H9 (cell line): ENCODE results near the gene PRPF40A. TPM values are rescaled to one million over a fixed set of nuclear protein-coding genes. Genes with fewer than 3 reads are reported as not detected.

Source experiments
- DNase-seq: peaks from one replicate; pipeline ENCODE4 v3.0.0-alpha.2; 2017
- H2AFZ ChIP-seq: one replicate; pipeline ENCODE4 v1.6.1; 2013; ENCODE audit warnings: mild to moderate bottlenecking, low read length, control low read depth, moderate library complexity
- H2AK5ac ChIP-seq: 2 replicates; pipeline ENCODE4 v1.6.1; 2013; ENCODE audit warnings: low read length, control low read depth, mixed read lengths; ENCODE audit not compliant: insufficient read length
- H2BK120ac ChIP-seq: one replicate; pipeline ENCODE4 v1.6.1; 2013; ENCODE audit warnings: low read depth, mild to moderate bottlenecking, low read length, control low read depth, inconsistent platforms; ENCODE audit not compliant: poor library complexity, severe bottlenecking
- H2BK12ac ChIP-seq: 2 replicates; pipeline ENCODE4 v1.6.1; 2013; ENCODE audit warnings: low read length, control low read depth, mixed read lengths, low read depth; ENCODE audit not compliant: insufficient read length
- H2BK15ac ChIP-seq: 2 replicates; pipeline ENCODE4 v1.6.1; 2013; ENCODE audit warnings: low read depth, low read length, control low read depth
- H2BK20ac ChIP-seq: one replicate; pipeline ENCODE4 v1.6.1; 2013; ENCODE audit warnings: low read depth, mild to moderate bottlenecking, low read length, control low read depth, inconsistent platforms; ENCODE audit not compliant: poor library complexity, severe bottlenecking
- H2BK5ac ChIP-seq: 2 replicates; pipeline ENCODE4 v1.6.1; 2013; ENCODE audit warnings: low read length, control low read depth, mixed read lengths; ENCODE audit not compliant: insufficient read length
- H3K14ac ChIP-seq: 2 replicates; pipeline ENCODE4 v1.6.1; 2013; ENCODE audit warnings: low read length, control low read depth; ENCODE audit not compliant: insufficient read depth
- H3K18ac ChIP-seq: 2 replicates; pipeline ENCODE4 v1.6.1; 2013; ENCODE audit warnings: low read depth, mild to moderate bottlenecking, mixed read lengths, low read length, control low read depth; ENCODE audit not compliant: insufficient read length
- H3K23ac ChIP-seq: 2 replicates; pipeline ENCODE4 v1.6.1; 2013; ENCODE audit warnings: low read length, control low read depth, mixed read lengths, low read depth; ENCODE audit not compliant: insufficient read length
- H3K23me2 ChIP-seq: 2 replicates; pipeline ENCODE4 v1.6.1; 2013; ENCODE audit warnings: low read depth, mild to moderate bottlenecking, mixed read lengths, low read length, control low read depth; ENCODE audit not compliant: insufficient read length, poor library complexity, severe bottlenecking
- H3K27ac ChIP-seq: 2 replicates; pipeline ENCODE4 v1.5.1; 2013; ENCODE audit warnings: low read length, control low read depth, mixed read lengths, low read depth; ENCODE audit not compliant: insufficient read length
- H3K27me3 ChIP-seq: 2 replicates; pipeline ENCODE4 v1.6.1; 2013; ENCODE audit warnings: low read length, control low read depth, inconsistent platforms; ENCODE audit not compliant: insufficient read depth
- H3K4ac ChIP-seq: 2 replicates; pipeline ENCODE4 v1.6.1; 2013; ENCODE audit warnings: low read depth, mild to moderate bottlenecking, control low read depth, inconsistent platforms, low read length, moderate library complexity
- H3K4me1 ChIP-seq: 2 replicates; pipeline ENCODE4 v1.6.1; 2013; ENCODE audit warnings: low read length, control low read depth, inconsistent platforms; ENCODE audit not compliant: insufficient read depth
- H3K4me2 ChIP-seq: 2 replicates; pipeline ENCODE4 v1.6.1; 2013; ENCODE audit warnings: low read length, control low read depth, mixed read lengths; ENCODE audit not compliant: insufficient read length, insufficient read depth
- H3K56ac ChIP-seq: 2 replicates; pipeline ENCODE4 v1.6.1; 2013; ENCODE audit warnings: low read depth, mild to moderate bottlenecking, mixed read lengths, low read length, control low read depth; ENCODE audit not compliant: insufficient read length
- H3K79me1 ChIP-seq: 2 replicates; pipeline ENCODE4 v1.6.1; 2013; ENCODE audit warnings: low read depth, mild to moderate bottlenecking, moderate library complexity, low read length, control low read depth, inconsistent platforms; ENCODE audit not compliant: insufficient read depth, poor library complexity, severe bottlenecking
- H3K79me2 ChIP-seq: 2 replicates; pipeline ENCODE4 v1.6.1; 2013; ENCODE audit warnings: low read length, control low read depth, inconsistent platforms; ENCODE audit not compliant: insufficient read depth
- H3K9ac ChIP-seq: 2 replicates; pipeline ENCODE4 v1.6.1; 2013; ENCODE audit warnings: low read length, control low read depth, mixed read lengths; ENCODE audit not compliant: insufficient read length; ENCODE audit errors: extremely low read depth
- H3K9me3 ChIP-seq: one replicate; pipeline ENCODE4 v1.6.1; 2013; ENCODE audit warnings: low read depth, low read length, inconsistent platforms; ENCODE audit not compliant: control insufficient read depth
- H3T11ph ChIP-seq: one replicate; pipeline ENCODE4 v1.6.1; 2013; ENCODE audit warnings: mild to moderate bottlenecking, low read length, control low read depth, inconsistent platforms
- H4K20me1 ChIP-seq: one replicate; pipeline ENCODE4 v1.6.1; 2013; ENCODE audit not compliant: control insufficient read depth, insufficient read length, insufficient read depth
- H4K5ac ChIP-seq: 2 replicates; pipeline ENCODE4 v1.6.1; 2013; ENCODE audit warnings: low read depth, mild to moderate bottlenecking, mixed read lengths, low read length, control low read depth; ENCODE audit not compliant: insufficient read length
- H4K8ac ChIP-seq: replicated peaks from 2 replicates; pipeline ENCODE4 v1.6.1; 2013; ENCODE audit warnings: low read length, control low read depth, mixed read lengths, low read depth; ENCODE audit not compliant: insufficient read length
- H4K91ac ChIP-seq: 2 replicates; pipeline ENCODE4 v1.6.1; 2013; ENCODE audit warnings: low read depth, mild to moderate bottlenecking, moderate library complexity, mixed read lengths, low read length, control low read depth; ENCODE audit not compliant: insufficient read length
- H3K27ac Mint-ChIP-seq, 3 experiments: 2 replicates in 2 of 3; 3 replicates in 1 of 3; pipeline ENCODE4 v1.8.0; 2020 to 2021; ENCODE audit warnings: mixed read lengths in 3 of 3, mild to moderate bottlenecking in 1 of 3, moderate library complexity in 1 of 3
- H3K27me3 Mint-ChIP-seq: 2 replicates; pipeline ENCODE4 v1.8.0; 2021; ENCODE audit warnings: low read depth, mild to moderate bottlenecking, moderate library complexity, mixed read lengths
- H3K36me3 Mint-ChIP-seq, 3 experiments: 2 replicates in 2 of 3; 3 replicates in 1 of 3; pipeline ENCODE4 v1.8.0; 2020 to 2021; ENCODE audit warnings: low read depth in 3 of 3, mixed read lengths in 3 of 3; ENCODE audit not compliant: insufficient read depth in 1 of 3
- H3K4me1 Mint-ChIP-seq, 2 experiments: 2 replicates each; pipeline ENCODE4 v1.8.0; 2020; ENCODE audit warnings: mixed read lengths in 2 of 2
- H3K4me3 Mint-ChIP-seq, 2 experiments: 2 replicates in 1 of 2; 3 replicates in 1 of 2; pipeline ENCODE4 v1.8.0; 2020 to 2021; ENCODE audit warnings: mild to moderate bottlenecking in 2 of 2, mixed read lengths in 2 of 2, moderate library complexity in 1 of 2
- H3K9me3 Mint-ChIP-seq, 2 experiments: 2 replicates in 1 of 2; 3 replicates in 1 of 2; pipeline ENCODE4 v1.8.0; 2020; ENCODE audit warnings: mild to moderate bottlenecking in 2 of 2, mixed read lengths in 2 of 2, moderate library complexity in 1 of 2
- CTCF ChIP-seq: fragments of 200-600 bp; sonication (generic); conservative IDR thresholded peaks from 3 replicates; pipeline ENCODE4 v1.8.0; 2021; ENCODE audit warnings: antibody characterized with exemption, mild to moderate bottlenecking
- WGBS: extraction: QIAGEN DNeasy Blood & Tissue Kit; methylation state at CpG from one replicate; pipeline ENCODE4 v1.1.7; 2013; ENCODE audit warnings: missing lambda C conversion rate, low lambda C conversion rate, mixed read lengths; ENCODE audit not compliant: insufficient read length; ENCODE audit errors: extremely low coverage; 5-methylcytosine and 5-hydroxymethylcytosine counted together
- total RNA-seq: library from RNA; stranded (reverse); gene quantifications from 2 replicates; pipeline ENCODE4 v1.2.1, GENCODE V29; 2021

Gene PRPF40A
- total RNA-seq, 1 experiment from 2014 or later: 158 TPM

DNA sequence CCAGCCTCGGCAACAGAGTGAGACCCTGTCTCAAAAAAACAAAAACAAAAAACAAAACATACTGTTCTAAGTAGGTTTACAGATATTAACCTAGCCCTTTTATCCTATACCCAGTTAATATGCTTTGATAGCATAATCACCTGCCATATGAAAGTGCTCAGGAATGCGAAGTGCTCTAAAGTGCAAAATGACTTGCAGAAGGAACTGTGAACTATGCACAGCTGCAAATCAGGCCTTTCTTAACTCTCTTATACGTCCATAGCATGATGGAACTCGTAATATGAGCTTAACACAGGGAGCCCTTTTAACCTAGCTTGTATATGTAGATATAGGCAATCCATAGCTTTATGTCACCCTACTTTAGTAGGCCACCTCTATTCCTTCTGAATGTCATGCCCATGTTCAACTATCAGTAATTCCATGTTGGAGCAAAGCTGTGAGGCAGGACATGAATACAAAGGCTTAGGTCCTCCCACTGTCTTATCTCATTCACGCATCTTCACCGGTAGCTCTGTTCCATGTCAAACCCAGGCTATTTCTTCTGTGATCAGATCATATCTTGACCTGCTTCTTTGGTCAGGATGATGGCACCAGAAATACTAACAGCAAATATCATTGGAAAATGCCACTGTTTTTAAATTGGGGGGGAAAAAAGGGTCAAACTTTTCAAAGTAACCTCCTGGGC is 72.9 kb downstream of the PRPF40A start:
- Histone ChIP-seq H4K5ac (no peak overlapping the region), H2BK12ac (no peak overlapping the region), H3K27ac (no peak overlapping the region), H2BK120ac (no peak overlapping the region), H4K91ac (no peak overlapping the region), H3K4me1 (peaks cover 3% of the 10 kb centered on the region; the same call in 1 of the 2 replicates), H4K20me1 (no peaks in the 10 kb centered on the region), H3K79me2 (no peaks in the 10 kb centered on the region), H3K14ac (no peak overlapping the region), H2BK5ac (no peak overlapping the region), H2AK5ac (no peak overlapping the region), H3K4me2 (no peak overlapping the region), H2BK15ac (no peak overlapping the region), H3K56ac (no peak overlapping the region), H4K8ac (no peak overlapping the region), H3K79me1 (no peaks in the 10 kb centered on the region), H3K18ac (no peak overlapping the region), H3K4ac (no peak overlapping the region), H3T11ph (no peak overlapping the region), H3K23me2 (no peaks in the 10 kb centered on the region), H3K27me3 (no peaks in the 10 kb centered on the region), H3K9ac (no peak overlapping the region), H2AFZ (no peak overlapping the region), H2BK20ac (no peak overlapping the region), H3K9me3 (no peaks in the 10 kb centered on the region), H3K23ac (no peak overlapping the region)
- no peak overlapping the region for H3K27ac Mint-ChIP-seq
- peaks cover 3 to 26% of the 10 kb centered on the region in 2 experiments; a peak in 3 of 4 replicates for H3K4me1 Mint-ChIP-seq
- DNase-seq: no peak
- peaks cover 23 to 55% (median 51%) of the 10 kb centered on the region in 3 experiments; a peak in 6 of 7 replicates for H3K36me3 Mint-ChIP-seq
- WGBS: no CpG with 5 or more reads among the region's 6 CpGs
- no peak for TF ChIP-seq CTCF
- no peak overlapping the region for H3K4me3 Mint-ChIP-seq
- no peaks in the 10 kb centered on the region for H3K27me3 Mint-ChIP-seq
- no peaks in the 10 kb centered on the region for H3K9me3 Mint-ChIP-seq
